Liver (tissue), 9 donors: ENCODE measurements around the gene PPFIA2. TPM values are rescaled to one million over a fixed set of nuclear protein-coding genes. Genes with fewer than 3 reads are reported as not detected.

Source experiments
- DNase-seq: peaks from one replicate; pipeline ENCODE4 v3.0.0-alpha.2; 2017; ENCODE audit warnings: low spot score
- H3K27ac ChIP-seq, 2 donors: one replicate each; pipeline ENCODE4 v1.7.0; 2013; ENCODE audit warnings: inconsistent platforms in 2 of 2, low read length in 2 of 2, control low read depth in 1 of 2, low read depth in 1 of 2, mild to moderate bottlenecking in 1 of 2
- H3K27me3 ChIP-seq, 4 donors: one replicate each; pipeline versions ENCODE4 v1.6.1 to v1.7.0; 2013; ENCODE audit warnings: low read length in 3 of 4, inconsistent platforms in 1 of 4, mild to moderate bottlenecking in 1 of 4, moderate library complexity in 1 of 4; ENCODE audit not compliant: control insufficient read depth in 4 of 4, insufficient read depth in 4 of 4
- H3K36me3 ChIP-seq, 4 donors: one replicate each; pipeline versions ENCODE4 v1.6.1 to v1.7.0; 2013; ENCODE audit warnings: low read length in 3 of 4, mild to moderate bottlenecking in 3 of 4, low read depth in 1 of 4, moderate library complexity in 1 of 4; ENCODE audit not compliant: control insufficient read depth in 4 of 4, insufficient read depth in 3 of 4
- H3K4me1 ChIP-seq, 4 donors: one replicate each; pipeline versions ENCODE4 v1.6.1 to v1.7.0; 2013; ENCODE audit warnings: low read length in 3 of 4, mild to moderate bottlenecking in 3 of 4, moderate library complexity in 1 of 4; ENCODE audit not compliant: control insufficient read depth in 4 of 4, insufficient read depth in 4 of 4
- H3K4me3 ChIP-seq, 3 donors: one replicate each; pipeline versions ENCODE4 v1.6.1 to v1.7.0; 2013; ENCODE audit warnings: low read length in 3 of 3, control low read depth in 1 of 3, low read depth in 1 of 3, mild to moderate bottlenecking in 1 of 3
- H3K9ac ChIP-seq, 2 donors: one replicate each; pipeline ENCODE4 v1.7.0; 2013; ENCODE audit warnings: low read length in 2 of 2, mild to moderate bottlenecking in 2 of 2, moderate library complexity in 2 of 2, control low read depth in 1 of 2, low read depth in 1 of 2
- H3K9me3 ChIP-seq, 4 donors: one replicate each; pipeline versions ENCODE4 v1.6.1 to v1.7.0; 2013; ENCODE audit warnings: low read length in 3 of 4; ENCODE audit not compliant: control insufficient read depth in 4 of 4
- ATF3 ChIP-seq: IDR thresholded peaks from 2 replicates; pipeline ENCODE4 v1.6.1; 2016; ENCODE audit warnings: antibody characterized with exemption
- EGR1 ChIP-seq, 2 donors: IDR thresholded peaks; 2 replicates each; pipeline ENCODE4 v1.6.1; 2016 to 2018; ENCODE audit warnings: antibody characterized with exemption in 2 of 2, low read depth in 2 of 2
- FOXA1 ChIP-seq: IDR thresholded peaks from 2 replicates; pipeline ENCODE4 v1.6.1; 2016; ENCODE audit warnings: antibody characterized with exemption
- FOXA2 ChIP-seq: IDR thresholded peaks from 2 replicates; pipeline ENCODE4 v1.6.1; 2016; ENCODE audit warnings: antibody characterized with exemption
- GABPA ChIP-seq, 2 donors: IDR thresholded peaks in 1 of 2; conservative IDR thresholded peaks in 1 of 2; 2 replicates each; pipeline ENCODE4 v1.6.1; 2016; ENCODE audit warnings: antibody characterized with exemption in 2 of 2, mild to moderate bottlenecking in 1 of 2, moderate library complexity in 1 of 2
- HNF4A ChIP-seq, 2 donors: conservative IDR thresholded peaks; 2 replicates each; pipeline ENCODE4 v1.6.1; 2016; ENCODE audit warnings: antibody characterized with exemption in 2 of 2, mild to moderate bottlenecking in 2 of 2
- HNF4G ChIP-seq: IDR thresholded peaks from 2 replicates; pipeline ENCODE4 v1.6.1; 2016; ENCODE audit warnings: antibody characterized with exemption
- JUND ChIP-seq, 2 donors: IDR thresholded peaks; 2 replicates each; pipeline ENCODE4 v1.6.1; 2016; ENCODE audit warnings: antibody characterized with exemption in 2 of 2
- MAX ChIP-seq: IDR thresholded peaks from 2 replicates; pipeline ENCODE4 v1.6.1; 2016; ENCODE audit warnings: antibody characterized with exemption
- NR2F2 ChIP-seq: IDR thresholded peaks from 2 replicates; pipeline ENCODE4 v1.6.1; 2016; ENCODE audit warnings: antibody characterized with exemption
- RAD21 ChIP-seq, 2 donors: IDR thresholded peaks; 2 replicates each; pipeline ENCODE4 v1.6.1; 2016; ENCODE audit warnings: antibody characterized with exemption in 2 of 2, mild to moderate bottlenecking in 2 of 2
- REST ChIP-seq: IDR thresholded peaks from 2 replicates; pipeline ENCODE4 v1.6.1; 2016; ENCODE audit warnings: antibody characterized with exemption, mild to moderate bottlenecking
- RXRA ChIP-seq, 2 donors: IDR thresholded peaks; 2 replicates each; pipeline ENCODE4 v1.6.1; 2017 to 2018; ENCODE audit warnings: antibody characterized with exemption in 2 of 2, mild to moderate bottlenecking in 1 of 2
- SP1 ChIP-seq: IDR thresholded peaks from 2 replicates; pipeline ENCODE4 v1.6.1; 2018; ENCODE audit warnings: antibody characterized with exemption, mild to moderate bottlenecking
- TAF1 ChIP-seq: conservative IDR thresholded peaks from 2 replicates; pipeline ENCODE4 v1.6.1; 2016; ENCODE audit warnings: antibody characterized with exemption, mild to moderate bottlenecking
- YY1 ChIP-seq: IDR thresholded peaks from 2 replicates; pipeline ENCODE4 v1.6.1; 2016; ENCODE audit warnings: antibody characterized with exemption, mild to moderate bottlenecking
- ZBTB33 ChIP-seq: IDR thresholded peaks from 2 replicates; pipeline ENCODE4 v1.6.1; 2016; ENCODE audit warnings: antibody characterized with exemption
- WGBS: extraction: QIAGEN DNeasy Blood & Tissue Kit; methylation state at CpG from one replicate; pipeline ENCODE4 v1.1.7; 2013; 5-methylcytosine and 5-hydroxymethylcytosine counted together
- polyA plus RNA-seq, 2 donors: library from polyadenylated mRNA; stranded (reverse) in 1 of 2; unstranded in 1 of 2; fragments of 200-250 nt in 1 of 2; fragments of >200 nt in 1 of 2; fragmentation: Nextera tagmentation in 1 of 2; extraction: Ambion mirVana in 1 of 2; gene quantifications; one replicate each; pipeline versions ENCODE4 v1.2.1 to v1.2.3, GENCODE V29; 2013 to 2015
- total RNA-seq, 2 donors: library from RNA; depleted of rRNA; stranded (reverse); fragments of >200 nt; gene quantifications; one replicate each; pipeline ENCODE4 v1.2.3, GENCODE V29; 2014
- TF ChIP-seq, protein P1 (sequence below): fragments of 150-350 bp; IDR thresholded peaks from 2 replicates; pipeline ENCODE4 v1.5.1; 2017; ENCODE audit warnings: improper control_type of control experiment, low read depth, low read length; ENCODE audit not compliant: missing input control
- donor health status: healthy.
- donor health status: healthy.
- donor health status: healthy.
- donor health status: healthy.
- donor health status: healthy.

The PPFIA2 gene
- total and polyA plus RNA-seq, 4 donors: 0.05 to 0.50 (median 0.22) TPM; not detected in 1

DNA sequence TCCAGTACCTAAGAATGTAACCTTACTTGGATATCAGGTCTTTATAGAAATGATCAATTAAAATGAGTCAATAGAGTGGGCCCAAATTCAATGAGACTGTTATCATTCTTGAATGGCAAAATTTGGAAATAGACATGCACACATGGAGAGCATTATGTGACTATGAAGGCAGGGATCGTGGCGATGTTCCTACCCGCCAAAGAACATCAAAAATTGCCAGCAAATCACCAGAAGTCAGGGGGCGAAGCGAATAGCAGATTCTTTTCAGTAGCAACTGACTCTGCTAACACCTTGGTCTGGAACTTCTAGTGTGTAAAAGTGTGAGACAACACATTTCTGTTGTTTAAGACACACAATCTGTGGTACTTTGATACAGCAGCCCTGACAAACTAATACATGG is 488.8 kb downstream of the PPFIA2 start:
- H3K36me3 ChIP-seq: no peaks in the 10 kb centered on the region
- WGBS: 98% methylated on average over 5 of the region's 5 CpGs
- DNase-seq: no peak
- no peaks in the 10 kb centered on the region for H3K9me3 ChIP-seq
- no peak overlapping the region for H3K4me3 ChIP-seq
- no peak overlapping the region for H3K27ac ChIP-seq
- H3K4me1 ChIP-seq: no peaks in the 10 kb centered on the region
- no peak overlapping the region for H3K9ac ChIP-seq
- TF ChIP-seq FOXA1 (no peak), EGR1 (IDR thresholded peaks at IDR 0.05; ENCODE audit: low read depth in 2 of 2) (no peak), SP1 (no peak), RAD21 (IDR thresholded peaks at IDR 0.05) (no peak), REST (no peak), GABPA (IDR thresholded peaks at IDR 0.05 in 1 of 2, conservative IDR thresholded peaks at IDR 0.05 in 1 of 2) (no peak), HNF4G (no peak), NR2F2 (no peak), ATF3 (no peak), ZBTB33 (no peak), HNF4A (conservative IDR thresholded peaks at IDR 0.05) (no peak), MAX (no peak), JUND (IDR thresholded peaks at IDR 0.05) (no peak), RXRA (IDR thresholded peaks at IDR 0.05) (no peak), TAF1 (no peak), FOXA2 (no peak), YY1 (no peak)
- TF ChIP-seq, protein P1, sequence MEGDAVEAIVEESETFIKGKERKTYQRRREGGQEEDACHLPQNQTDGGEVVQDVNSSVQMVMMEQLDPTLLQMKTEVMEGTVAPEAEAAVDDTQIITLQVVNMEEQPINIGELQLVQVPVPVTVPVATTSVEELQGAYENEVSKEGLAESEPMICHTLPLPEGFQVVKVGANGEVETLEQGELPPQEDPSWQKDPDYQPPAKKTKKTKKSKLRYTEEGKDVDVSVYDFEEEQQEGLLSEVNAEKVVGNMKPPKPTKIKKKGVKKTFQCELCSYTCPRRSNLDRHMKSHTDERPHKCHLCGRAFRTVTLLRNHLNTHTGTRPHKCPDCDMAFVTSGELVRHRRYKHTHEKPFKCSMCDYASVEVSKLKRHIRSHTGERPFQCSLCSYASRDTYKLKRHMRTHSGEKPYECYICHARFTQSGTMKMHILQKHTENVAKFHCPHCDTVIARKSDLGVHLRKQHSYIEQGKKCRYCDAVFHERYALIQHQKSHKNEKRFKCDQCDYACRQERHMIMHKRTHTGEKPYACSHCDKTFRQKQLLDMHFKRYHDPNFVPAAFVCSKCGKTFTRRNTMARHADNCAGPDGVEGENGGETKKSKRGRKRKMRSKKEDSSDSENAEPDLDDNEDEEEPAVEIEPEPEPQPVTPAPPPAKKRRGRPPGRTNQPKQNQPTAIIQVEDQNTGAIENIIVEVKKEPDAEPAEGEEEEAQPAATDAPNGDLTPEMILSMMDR: no peak
- no peaks in the 10 kb centered on the region for H3K27me3 ChIP-seq
